MM.1S (cell line): ENCODE data around the gene PARP6.

ENCODE experiments used
- CTCF ChIP-seq: fragments of 300-600 bp; sonication (generic); IDR thresholded peaks from 2 replicates; pipeline ENCODE4 v1.5.1; 2016; ENCODE audit warnings: antibody characterized with exemption, low read length, mixed read lengths
- EZH2phosphoT487 ChIP-seq: fragments of 300-600 bp; sonication (generic); IDR thresholded peaks from 2 replicates; pipeline ENCODE4 v1.6.1; 2018; ENCODE audit warnings: antibody characterized with exemption, low read length

GRCh38 chr15:72319985-72320671 is 47.8 kb upstream of the PARP6 start, which contains the start of gene CELF6:
- no peak for TF ChIP-seq CTCF
- no peak for TF ChIP-seq EZH2phosphoT487
